ENCODE results near the gene DYNLT2. TPM values are rescaled to one million over a fixed set of nuclear protein-coding genes. Genes with fewer than 3 reads are reported as not detected.

The DYNLT2 gene
- total RNA-seq, 1 donor from 2014 or later = 0.62 TPM

- no peaks in the 10 kb centered on the region for H3K9me3 Mint-ChIP-seq (ENCODE audit: unreplicated experiment)
- no peak overlapping the region for H3K4me3 Mint-ChIP-seq (ENCODE audit: unreplicated experiment)
- peaks cover 1% of the 10 kb centered on the region for H3K27me3 Mint-ChIP-seq (ENCODE audit: unreplicated experiment)
- no peak overlapping the region for H3K27ac Mint-ChIP-seq (ENCODE audit: unreplicated experiment)
- TF ChIP-seq, protein P1, sequence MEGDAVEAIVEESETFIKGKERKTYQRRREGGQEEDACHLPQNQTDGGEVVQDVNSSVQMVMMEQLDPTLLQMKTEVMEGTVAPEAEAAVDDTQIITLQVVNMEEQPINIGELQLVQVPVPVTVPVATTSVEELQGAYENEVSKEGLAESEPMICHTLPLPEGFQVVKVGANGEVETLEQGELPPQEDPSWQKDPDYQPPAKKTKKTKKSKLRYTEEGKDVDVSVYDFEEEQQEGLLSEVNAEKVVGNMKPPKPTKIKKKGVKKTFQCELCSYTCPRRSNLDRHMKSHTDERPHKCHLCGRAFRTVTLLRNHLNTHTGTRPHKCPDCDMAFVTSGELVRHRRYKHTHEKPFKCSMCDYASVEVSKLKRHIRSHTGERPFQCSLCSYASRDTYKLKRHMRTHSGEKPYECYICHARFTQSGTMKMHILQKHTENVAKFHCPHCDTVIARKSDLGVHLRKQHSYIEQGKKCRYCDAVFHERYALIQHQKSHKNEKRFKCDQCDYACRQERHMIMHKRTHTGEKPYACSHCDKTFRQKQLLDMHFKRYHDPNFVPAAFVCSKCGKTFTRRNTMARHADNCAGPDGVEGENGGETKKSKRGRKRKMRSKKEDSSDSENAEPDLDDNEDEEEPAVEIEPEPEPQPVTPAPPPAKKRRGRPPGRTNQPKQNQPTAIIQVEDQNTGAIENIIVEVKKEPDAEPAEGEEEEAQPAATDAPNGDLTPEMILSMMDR (IDR thresholded peaks at IDR 0.05; ENCODE audit: unreplicated experiment) = no peak
- DNase-seq (ENCODE audit: low spot score) = no peak
- no peaks in the 10 kb centered on the region for H3K4me1 Mint-ChIP-seq (ENCODE audit: unreplicated experiment)
- H3K36me3 Mint-ChIP-seq (ENCODE audit: low read depth, unreplicated experiment) = no peaks in the 10 kb centered on the region
Observed at GRCh38 chr6:169798764-169799473, 47.5 kb upstream of the DYNLT2 start.

GRCh38 chr6:169795196-169795595 lies 43.8 kb upstream of the DYNLT2 start:
- H3K4me3 Mint-ChIP-seq (ENCODE audit: unreplicated experiment) = no peak overlapping the region
- no peaks in the 10 kb centered on the region for H3K36me3 Mint-ChIP-seq (ENCODE audit: low read depth, unreplicated experiment)
- TF ChIP-seq, protein P1 (IDR thresholded peaks at IDR 0.05; ENCODE audit: unreplicated experiment) = no peak
- H3K9me3 Mint-ChIP-seq (ENCODE audit: unreplicated experiment) = no peaks in the 10 kb centered on the region
- DNase-seq (ENCODE audit: low spot score) = no peak
- no peak overlapping the region for H3K27ac Mint-ChIP-seq (ENCODE audit: unreplicated experiment)
- H3K4me1 Mint-ChIP-seq (ENCODE audit: unreplicated experiment) = no peaks in the 10 kb centered on the region
- peaks cover 1% of the 10 kb centered on the region for H3K27me3 Mint-ChIP-seq (ENCODE audit: unreplicated experiment)

DNA sequence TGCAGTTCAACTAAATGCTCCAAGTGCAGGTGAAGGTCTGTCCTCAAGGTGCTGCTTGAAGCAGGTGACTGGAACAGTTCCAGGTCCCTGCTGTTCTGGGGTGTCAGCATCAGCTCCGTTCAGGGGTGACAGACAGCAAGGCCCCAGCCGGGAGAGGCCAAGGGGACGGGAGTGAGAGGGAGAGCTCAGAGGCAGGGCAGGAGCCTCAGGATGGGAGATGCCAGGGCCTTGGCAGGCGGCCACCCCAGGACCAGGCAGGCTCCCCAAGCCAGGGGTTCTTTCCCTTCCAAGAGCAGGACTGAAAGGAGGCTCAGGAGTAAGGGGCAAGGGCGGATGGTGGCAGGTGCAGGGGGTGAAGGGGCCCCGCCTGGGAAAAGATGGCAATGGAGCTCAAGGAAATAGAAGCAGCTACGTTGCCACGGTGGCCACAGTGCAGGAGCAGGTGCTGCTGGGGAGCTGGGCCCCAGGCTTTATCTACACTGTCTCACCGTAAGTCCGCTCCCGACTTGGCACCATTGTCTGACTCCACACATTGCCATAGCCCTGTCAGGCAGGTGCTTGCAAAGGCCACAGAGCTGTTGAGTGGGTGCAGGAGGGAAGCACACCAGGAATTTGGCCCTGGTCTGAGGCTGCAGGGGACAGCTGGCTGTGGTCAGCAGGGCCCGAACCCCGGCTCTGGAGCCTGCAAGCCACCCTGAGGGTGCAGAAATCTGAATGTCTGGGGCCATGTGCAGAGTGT lies 43.1 kb upstream of the DYNLT2 start:
- no peak overlapping the region for H3K4me3 Mint-ChIP-seq (ENCODE audit: unreplicated experiment)
- TF ChIP-seq, protein P1 (IDR thresholded peaks at IDR 0.05; ENCODE audit: unreplicated experiment) = no peak
- H3K27ac Mint-ChIP-seq (ENCODE audit: unreplicated experiment) = no peak overlapping the region
- peaks cover 1% of the 10 kb centered on the region for H3K27me3 Mint-ChIP-seq (ENCODE audit: unreplicated experiment)
- no peak for DNase-seq (ENCODE audit: low spot score)
- no peaks in the 10 kb centered on the region for H3K36me3 Mint-ChIP-seq (ENCODE audit: low read depth, unreplicated experiment)
- no peaks in the 10 kb centered on the region for H3K9me3 Mint-ChIP-seq (ENCODE audit: unreplicated experiment)
- no peaks in the 10 kb centered on the region for H3K4me1 Mint-ChIP-seq (ENCODE audit: unreplicated experiment)

- Mint-ChIP-seq H3K27ac (ENCODE audit: unreplicated experiment) (no peak overlapping the region), H3K4me1 (ENCODE audit: unreplicated experiment) (no peaks in the 10 kb centered on the region), H3K4me3 (ENCODE audit: unreplicated experiment) (no peak overlapping the region), H3K9me3 (ENCODE audit: unreplicated experiment) (no peaks in the 10 kb centered on the region), H3K27me3 (ENCODE audit: unreplicated experiment) (peaks cover 6% of the 10 kb centered on the region), H3K36me3 (ENCODE audit: low read depth, unreplicated experiment) (no peaks in the 10 kb centered on the region)
- DNase-seq (ENCODE audit: low spot score) = no peak
- TF ChIP-seq, protein P1 (IDR thresholded peaks at IDR 0.05; ENCODE audit: unreplicated experiment) = no peak
Observed at GRCh38 chr6:169793408-169793807, 42.0 kb upstream of the DYNLT2 start.
